ENCODE measurements around the gene USP14. TPM values are rescaled to one million over a fixed set of nuclear protein-coding genes. Genes with fewer than 3 reads are reported as not detected.

Gene USP14
- total RNA-seq, 1 experiment from 2014 or later = 56.1 TPM

GRCh38 chr18:148841-149240, 9.5 kb upstream of the USP14 start:
- H3K9me2 ChIP-seq (ENCODE audit: insufficient read depth) = no peaks in the 10 kb centered on the region
- H3K27me3 ChIP-seq (ENCODE audit: insufficient read depth, low read length) = no peaks in the 10 kb centered on the region
- ChIA-PET CTCF (no interaction called here), POLR2A (no interaction called here), RAD21 (ENCODE audit: low non-redundant PET in 1 of 2, low total read pairs in 2 of 2, uncharacterized antibody in 2 of 2, unreplicated experiment in 2 of 2) (no interaction called here)
- DNase-seq (ENCODE audit: low read depth, low spot score) = no peak
- H3K36me3 ChIP-seq (ENCODE audit: control insufficient read depth in 1 of 2, insufficient read depth in 2 of 2, low read length in 2 of 2) = no peaks in the 10 kb centered on the region
- intact Hi-C loops (cut with micrococcal nuclease) = no loop called here
- no peak overlapping the region for H3K27ac ChIP-seq (ENCODE audit: low read depth, low read length)
- H3K4me2 ChIP-seq (ENCODE audit: low read length) = no peak overlapping the region
- no peaks in the 10 kb centered on the region for H4K20me1 ChIP-seq (ENCODE audit: insufficient read depth)
- H3K9me3 ChIP-seq (ENCODE audit: control insufficient read depth in 1 of 2, insufficient read depth in 1 of 2, low read depth in 1 of 2, low read length in 2 of 2) = no peaks in the 10 kb centered on the region
- BruUV-seq (replicated peaks) = no TSS peak
- H3K79me2 ChIP-seq (ENCODE audit: insufficient read depth, low read length) = no peaks in the 10 kb centered on the region
- no peak overlapping the region for H3K9ac ChIP-seq (ENCODE audit: low read length)
- H2AFZ ChIP-seq (ENCODE audit: low read depth, low read length, poor library complexity, severe bottlenecking) = no peak overlapping the region
- no peak overlapping the region for H3K4me3 ChIP-seq (replicated peaks in 1 of 2; ENCODE audit: low read depth in 1 of 2, low read length in 2 of 2)
- TF ChIP-seq CBX3 (IDR thresholded peaks at IDR 0.05; ENCODE audit: low read depth) (no peak), EGR1 (IDR thresholded peaks at IDR 0.05; ENCODE audit: low read depth) (no peak), ELF1 (IDR thresholded peaks at IDR 0.05; ENCODE audit: borderline replicate concordance, low read depth) (no peak), SIN3A (IDR thresholded peaks at IDR 0.05; ENCODE audit: low read depth) (no peak), ZNF274 (IDR thresholded peaks at IDR 0.05; ENCODE audit: low read depth, low read length) (no peak), POLR2A (IDR thresholded peaks at IDR 0.05; ENCODE audit: borderline replicate concordance, extremely low read depth, insufficient read depth, insufficient read length) (no peak), MAX (IDR thresholded peaks at IDR 0.05) (no peak), RAD21 (IDR thresholded peaks at IDR 0.05; ENCODE audit: low read depth) (no peak), REST (IDR thresholded peaks at IDR 0.05; ENCODE audit: low read depth) (no peak), CTCF (IDR thresholded peaks at IDR 0.05 in 2 of 3, conservative IDR thresholded peaks at IDR 0.05 in 1 of 3; ENCODE audit: borderline replicate concordance in 1 of 3, insufficient read depth in 1 of 3, low read depth in 2 of 3, low read length in 2 of 3) (no peak), FOSL1 (IDR thresholded peaks at IDR 0.05; ENCODE audit: low read depth) (no peak), EZH2 (IDR thresholded peaks at IDR 0.05) (no peak), ZBTB33 (IDR thresholded peaks at IDR 0.05; ENCODE audit: extremely low read depth, insufficient replicate concordance, low read length) (no peak), SP1 (IDR thresholded peaks at IDR 0.05; ENCODE audit: low read depth) (no peak), CEBPB (IDR thresholded peaks at IDR 0.05; ENCODE audit: low read depth) (no peak)
- H3K4me1 ChIP-seq (ENCODE audit: control insufficient read depth in 1 of 2, insufficient read depth in 2 of 2, low read length in 2 of 2) = no peaks in the 10 kb centered on the region
- ATAC-seq = no peak
